GM12878 (cell line): ENCODE results near the gene PAK3. TPM values are rescaled to one million over a fixed set of nuclear protein-coding genes. Genes with fewer than 3 reads are reported as not detected.

Source experiments
- ATAC-seq: fragments of 200-7000 bp; cut with Tn5 transposase; 3 replicates; pipeline ENCODE4 v1.9.1; 2020; ENCODE audit warnings: mild to moderate bottlenecking, moderate library complexity
- BruUV-seq: library from RNA; stranded (reverse); fragments of 400-500 nt; replicated peaks from 2 replicates; lab custom pipeline; 2021; lab: Mats Ljungman, UMichigan
- CTCF ChIA-PET: fragments of 300-600 bp; sonication (Branson Sonifier 250); formaldehyde crosslinking; extraction: SDS; loops from one replicate; lab custom pipeline; 2021; ENCODE audit warnings: inconsistent platforms; lab: Yijun Ruan, JAX
- POLR2A ChIA-PET: fragments of 350-600 bp; formaldehyde crosslinking; extraction: SDS; loops from one replicate; lab custom pipeline; 2021; ENCODE audit warnings: inconsistent platforms; lab: Charles Lee
- RAD21 ChIA-PET: fragments of 300-600 bp; sonication (Branson Sonifier 250); formaldehyde crosslinking; loops from one replicate; lab custom pipeline; 2023; ENCODE audit warnings: antibody characterized with exemption; ENCODE audit not compliant: unreplicated experiment; lab: Charles Lee
- SMC1A ChIA-PET: fragments of 300-600 bp; sonication (Branson Sonifier 250); formaldehyde crosslinking; loops from one replicate; lab custom pipeline; 2023; ENCODE audit not compliant: unreplicated experiment, uncharacterized antibody; lab: Charles Lee
- DNase-seq: peaks from one replicate; pipeline ENCODE4 v3.0.0-alpha.2; 2011; ENCODE audit warnings: low read depth, low spot score
- FAIRE-seq: peaks from 3 replicates; lab custom pipeline; 2011; peaks lifted over from hg19 to GRCh38; lab: Jason Lieb, UNC
- H2AFZ ChIP-seq: 2 replicates; pipeline ENCODE4 v1.6.0; 2011; ENCODE audit warnings: low read depth, low read length, control low read depth; ENCODE audit not compliant: control insufficient read depth
- H3K27ac ChIP-seq: 2 replicates; pipeline ENCODE4 v1.5.1; 2011; ENCODE audit warnings: control low read depth; ENCODE audit not compliant: control insufficient read depth, insufficient read depth
- H3K27me3 ChIP-seq, 2 experiments: replicated peaks in 1 of 2; 2 replicates each; pipeline versions ENCODE4 v1.6.0 to v1.6.1; 2011; ENCODE audit warnings: low read length in 1 of 2; ENCODE audit not compliant: control insufficient read depth in 2 of 2, insufficient read depth in 2 of 2
- H3K36me3 ChIP-seq, 2 experiments: 2 replicates each; pipeline ENCODE4 v1.5.1; 2011; ENCODE audit warnings: low read length in 1 of 2; ENCODE audit not compliant: control insufficient read depth in 2 of 2, insufficient read depth in 2 of 2
- H3K4me1 ChIP-seq: 2 replicates; pipeline ENCODE4 v1.6.1; 2011; ENCODE audit warnings: mild to moderate bottlenecking, low read length, moderate library complexity, mixed read lengths; ENCODE audit not compliant: control insufficient read depth, insufficient read depth
- H3K4me2 ChIP-seq: 2 replicates; pipeline ENCODE4 v1.6.0; 2011; ENCODE audit warnings: control low read depth; ENCODE audit not compliant: control insufficient read depth, insufficient read depth
- H3K4me3 ChIP-seq: fragments of 200-600 bp; sonication (generic); 2 replicates; pipeline ENCODE4 v1.5.1; 2016
- H3K79me2 ChIP-seq: 2 replicates; pipeline ENCODE4 v1.6.0; 2011; ENCODE audit warnings: low read length; ENCODE audit not compliant: control insufficient read depth, insufficient read depth
- H3K9ac ChIP-seq: 2 replicates; pipeline ENCODE4 v1.8.0; 2011; ENCODE audit warnings: low read length, control low read depth, mixed read lengths; ENCODE audit not compliant: control insufficient read depth, insufficient read depth
- H3K9me3 ChIP-seq: replicated peaks from 3 replicates; pipeline ENCODE4 v1.5.1; 2011; ENCODE audit warnings: mild to moderate bottlenecking, low read length; ENCODE audit not compliant: control insufficient read depth, insufficient read depth
- H4K20me1 ChIP-seq: 2 replicates; pipeline ENCODE4 v1.6.0; 2011; ENCODE audit not compliant: control insufficient read depth, insufficient read depth
- E4F1 ChIP-seq: fragments of 450-650 bp; IDR thresholded peaks from 2 replicates; pipeline ENCODE4 v1.6.1; 2018; ENCODE audit warnings: borderline replicate concordance, mild to moderate bottlenecking; ENCODE audit not compliant: partially characterized antibody
- EED ChIP-seq: sonication (generic); IDR thresholded peaks from 2 replicates; pipeline ENCODE4 v1.6.1; 2016; ENCODE audit warnings: antibody characterized with exemption, low read depth
- FOXM1 ChIP-seq: IDR thresholded peaks from 2 replicates; pipeline ENCODE4 v1.6.1; 2012; ENCODE audit warnings: low read depth, mild to moderate bottlenecking, inconsistent platforms, low read length, moderate library complexity
- MTA2 ChIP-seq: fragments of 450-650 bp; IDR thresholded peaks from 2 replicates; pipeline ENCODE4 v1.6.1; 2016; ENCODE audit warnings: low read depth, mild to moderate bottlenecking, moderate library complexity
- NFXL1 ChIP-seq: fragments of 450-650 bp; IDR thresholded peaks from 2 replicates; pipeline ENCODE4 v1.6.1; 2017; ENCODE audit warnings: antibody characterized with exemption, mild to moderate bottlenecking, borderline replicate concordance
- PAX8 ChIP-seq: fragments of 450-650 bp; IDR thresholded peaks from 2 replicates; pipeline ENCODE4 v1.6.1; 2017; ENCODE audit warnings: mild to moderate bottlenecking, moderate library complexity
- POLR2AphosphoS2 ChIP-seq: IDR thresholded peaks from 2 replicates; pipeline ENCODE4 v1.6.1; 2011; ENCODE audit warnings: low read depth, mild to moderate bottlenecking, low read length, improper control_type of control experiment, moderate library complexity
- SREBF1 ChIP-seq: IDR thresholded peaks from 2 replicates; pipeline ENCODE4 v1.6.1; 2012; ENCODE audit warnings: mild to moderate bottlenecking, low read length
- SRF ChIP-seq, 2 experiments: IDR thresholded peaks; 2 replicates each; pipeline ENCODE4 v1.6.1; 2011; ENCODE audit warnings: low read depth in 2 of 2, low read length in 2 of 2, mild to moderate bottlenecking in 1 of 2, moderate library complexity in 1 of 2
- WRNIP1 ChIP-seq: IDR thresholded peaks from 2 replicates; pipeline ENCODE4 v1.6.1; 2011; ENCODE audit warnings: low read depth, low read length, improper control_type of control experiment, borderline replicate concordance
- ZBED1 ChIP-seq: IDR thresholded peaks from 2 replicates; pipeline ENCODE4 v1.6.1; 2016; ENCODE audit warnings: borderline replicate concordance
- ZNF274 ChIP-seq: IDR thresholded peaks from one replicate; pipeline ENCODE4 v1.8.0; 2011; ENCODE audit not compliant: insufficient read length, insufficient read depth
- WGBS: methylation state at CpG from one replicate; pipeline ENCODE4 v1.1.6; 2016; ENCODE audit warnings: low lambda C conversion rate; ENCODE audit not compliant: insufficient replicate concordance, insufficient coverage; ENCODE audit errors: missing lambda C conversion rate; 5-methylcytosine and 5-hydroxymethylcytosine counted together
- in situ Hi-C: fragments of 300-500 bp; cut with MboI; formaldehyde crosslinking; loops from 9 replicates; pipeline ENCODE4 v1.14.3; 2018; ENCODE audit warnings: mixed read lengths
- intact Hi-C: fragments of 100-400 bp; cut with micrococcal nuclease; formaldehyde crosslinking; loops from one replicate; pipeline ENCODE4 v1.14.2; 2022; ENCODE audit not compliant: unreplicated experiment
- polyA plus RNA-seq, 11 experiments: library from polyadenylated mRNA; depleted of rRNA in 4 of 11; unstranded in 6 of 11; stranded (reverse) in 5 of 11; fragments of >200 nt; fragmentation: Nextera tagmentation in 4 of 11; fragmentation: Illumina TruSeq in 1 of 11; extraction: Ambion mirVana in 4 of 11; extraction: Trizol in 1 of 11; gene quantifications; 1 replicate in 1 of 11; 2 replicates in 10 of 11; pipeline versions ENCODE4 v1.2.1 to v1.2.3, GENCODE V29; 2011 to 2016; ENCODE audit warnings: inconsistent platforms in 2 of 11, missing spikeins in 2 of 11, low read depth in 1 of 11
- total RNA-seq, 4 experiments: library from RNA; depleted of rRNA in 3 of 4; stranded (reverse); fragments of >200 nt in 3 of 4; fragmentation: Illumina TruSeq in 1 of 4; extraction: Trizol in 1 of 4; gene quantifications; 2 replicates each; pipeline versions ENCODE4 v1.2.1 to v1.2.3, GENCODE V29; 2013 to 2021

Gene PAK3
- total and polyA plus RNA-seq, 10 of the 15 experiments (the other 5 are each of a cell fraction or from before 2014, with no cell fraction given) = 0.02 to 0.10 (median 0.04) TPM; not detected in 6

- no peaks in the 10 kb centered on the region for H3K4me1 ChIP-seq
- ChIA-PET RAD21 (no interaction called here), POLR2A (no interaction called here), SMC1A (no interaction called here), CTCF (interaction anchor here (1.4 to 1.6 kb wide), 2 partner anchors 10 to 355 kb away, joined by 4 to 5 read pairs; no protein-coding TSS in a partner anchor)
- no TSS peak for BruUV-seq
- no peak overlapping the region for H3K9ac ChIP-seq
- ATAC-seq (no peak), FAIRE-seq (no peak), DNase-seq (no peak)
- no peak overlapping the region for H2AFZ ChIP-seq
- H3K4me3 ChIP-seq = no peak overlapping the region
- intact Hi-C loops (no loop called here), in situ Hi-C loops (loop anchor here (10.0 kb wide), 1 partner anchor 154 kb away; no protein-coding TSS in a partner anchor)
- H4K20me1 ChIP-seq = no peaks in the 10 kb centered on the region
- H3K4me2 ChIP-seq = no peak overlapping the region
- no peaks in the 10 kb centered on the region for H3K9me3 ChIP-seq
- 10% methylated on average over 4 of the region's 4 CpGs for WGBS
- no peak for TF ChIP-seq POLR2AphosphoS2
- TF ChIP-seq MTA2 = no peak
- no peak for TF ChIP-seq SRF (IDR thresholded peaks at IDR 0.05; ENCODE audit: low read depth in 2 of 2, low read length in 2 of 2)
- no peak for TF ChIP-seq PAX8
- TF ChIP-seq ZBED1 = no peak
- no peak for TF ChIP-seq FOXM1
- no peak for TF ChIP-seq EED
- no peak for TF ChIP-seq E4F1
- TF ChIP-seq NFXL1 = no peak
- no peak for TF ChIP-seq WRNIP1
- no peak for TF ChIP-seq SREBF1
- TF ChIP-seq ZNF274 = no peak
- no peaks in the 10 kb centered on the region for H3K79me2 ChIP-seq
- H3K27ac ChIP-seq = no peak overlapping the region
- peaks cover 0 to 3% of the 10 kb centered on the region in 2 experiments; a peak in 2 of 4 replicates for H3K27me3 ChIP-seq
- no peaks in the 10 kb centered on the region for H3K36me3 ChIP-seq
Measured at GRCh38 chrX:111090458-111090857, 5.5 kb upstream of the PAK3 start.
